HCT116 (cell line): Measurements from ENCODE around the gene SPSB1. TPM values are rescaled to one million over a fixed set of nuclear protein-coding genes. Genes with fewer than 3 reads are reported as not detected.
"Not testable (repeated sequence)": the region's sequence is repeated elsewhere in the genome, so short reads cannot be mapped to it uniquely, and the experiment has no call there.

ENCODE experiments used
- ATAC-seq: fragments of 200-7000 bp; cut with Tn5 transposase; 2 replicates; pipeline ENCODE4 v1.9.1; 2020; ENCODE audit warnings: mild to moderate bottlenecking, moderate library complexity
- BruUV-seq: library from RNA; stranded (reverse); fragments of 400-500 nt; replicated peaks from 2 replicates; lab custom pipeline; 2021; lab: Mats Ljungman, UMichigan
- CTCF ChIA-PET: fragments of 300-600 bp; sonication (Branson Sonifier 250); formaldehyde crosslinking; loops from one replicate; lab custom pipeline; 2021; ENCODE audit warnings: antibody characterized with exemption; lab: Charles Lee
- POLR2A ChIA-PET: fragments of 300-600, 350-600 bp; sonication (Branson Sonifier 250); formaldehyde crosslinking; loops from one replicate; lab custom pipeline; 2021; ENCODE audit warnings: antibody characterized with exemption; lab: Charles Lee
- RAD21 ChIA-PET, 2 experiments: fragments of 300-600 bp; sonication (Branson Sonifier 250); formaldehyde crosslinking; loops; one replicate each; lab custom pipeline; 2023; ENCODE audit warnings: low total read pairs in 2 of 2; ENCODE audit not compliant: uncharacterized antibody in 2 of 2, unreplicated experiment in 2 of 2, low non-redundant PET in 1 of 2; lab: Charles Lee
- DNase-seq: peaks from one replicate; pipeline ENCODE4 v3.0.0-alpha.2; 2010; ENCODE audit warnings: low read depth, low spot score
- H2AFZ ChIP-seq: fragments of 200-600 bp; shearing (Covaris generic), sonication (generic); 2 replicates; pipeline ENCODE4 v1.6.1; 2017; ENCODE audit warnings: low read depth, mixed run types, mixed read lengths, antibody characterized with exemption, low read length; ENCODE audit not compliant: poor library complexity, severe bottlenecking
- H3K27ac ChIP-seq: 2 replicates; pipeline ENCODE4 v1.5.1; 2012; ENCODE audit warnings: low read depth, low read length
- H3K27me3 ChIP-seq: fragments of 200-600 bp; sonication (generic); 2 replicates; pipeline ENCODE4 v1.6.1; 2016; ENCODE audit warnings: mixed run types, low read length, mixed read lengths; ENCODE audit not compliant: insufficient read depth
- H3K36me3 ChIP-seq, 2 experiments: fragments of 200-500 bp in 1 of 2; fragments of 200-600 bp in 1 of 2; sonication (Bioruptor generic) in 1 of 2; sonication (generic) in 1 of 2; 2 replicates each; pipeline versions ENCODE4 v1.5.1 to v1.6.1; 2014 to 2016; ENCODE audit warnings: low read length in 2 of 2, inconsistent platforms in 1 of 2, mixed read lengths in 1 of 2, mixed run types in 1 of 2; ENCODE audit not compliant: insufficient read depth in 2 of 2, control insufficient read depth in 1 of 2
- H3K4me1 ChIP-seq, 2 experiments: fragments of 200-600 bp in 1 of 2; sonication (generic) in 1 of 2; 2 replicates each; pipeline versions ENCODE4 v1.5.1 to v1.6.1; 2012 to 2017; ENCODE audit warnings: low read length in 2 of 2, inconsistent platforms in 1 of 2, mild to moderate bottlenecking in 1 of 2, mixed read lengths in 1 of 2, mixed run types in 1 of 2, moderate library complexity in 1 of 2; ENCODE audit not compliant: insufficient read depth in 2 of 2, control insufficient read depth in 1 of 2
- H3K4me2 ChIP-seq: fragments of 200-600 bp; sonication (generic); 2 replicates; pipeline ENCODE4 v1.6.1; 2017; ENCODE audit warnings: mixed run types, low read length, mixed read lengths
- H3K4me3 ChIP-seq, 2 experiments: fragments of 200-600 bp in 1 of 2; sonication (generic) in 1 of 2; replicated peaks in 1 of 2; 2 replicates each; pipeline ENCODE4 v1.5.1; 2011 to 2016; ENCODE audit warnings: low read length in 2 of 2, control low read depth in 1 of 2, low read depth in 1 of 2, mild to moderate bottlenecking in 1 of 2, mixed read lengths in 1 of 2, mixed run types in 1 of 2
- H3K79me2 ChIP-seq: fragments of 200-600 bp; sonication (generic); 2 replicates; pipeline ENCODE4 v1.6.1; 2017; ENCODE audit warnings: mild to moderate bottlenecking, mixed run types, low read length, moderate library complexity, mixed read lengths; ENCODE audit not compliant: insufficient read depth
- H3K9ac ChIP-seq: fragments of 200-600 bp; sonication (generic); 2 replicates; pipeline ENCODE4 v1.6.1; 2016; ENCODE audit warnings: low read length, mixed read lengths
- H3K9me2 ChIP-seq: fragments of 200-600 bp; sonication (generic), shearing (Covaris generic); 2 replicates; pipeline ENCODE4 v1.6.1; 2017; ENCODE audit warnings: mixed run types, mild to moderate bottlenecking, moderate library complexity; ENCODE audit not compliant: insufficient read depth
- H3K9me3 ChIP-seq, 2 experiments: fragments of 200-500 bp in 1 of 2; fragments of 200-600 bp in 1 of 2; sonication (Bioruptor generic) in 1 of 2; sonication (generic) in 1 of 2; 2 replicates each; pipeline ENCODE4 v1.6.1; 2014 to 2017; ENCODE audit warnings: low read length in 2 of 2, mixed read lengths in 2 of 2, inconsistent platforms in 1 of 2, low read depth in 1 of 2, mild to moderate bottlenecking in 1 of 2, mixed run types in 1 of 2, moderate library complexity in 1 of 2; ENCODE audit not compliant: control insufficient read depth in 1 of 2, insufficient read depth in 1 of 2
- H4K20me1 ChIP-seq: fragments of 200-600 bp; sonication (generic), shearing (Covaris generic); 2 replicates; pipeline ENCODE4 v1.6.1; 2017; ENCODE audit warnings: mixed run types, mild to moderate bottlenecking, moderate library complexity; ENCODE audit not compliant: insufficient read depth
- ELF1 ChIP-seq: IDR thresholded peaks from 2 replicates; pipeline ENCODE4 v1.6.1; 2012; ENCODE audit warnings: low read depth, borderline replicate concordance
- TCF7L2 ChIP-seq: IDR thresholded peaks from 2 replicates; pipeline ENCODE4 v1.7.0; 2011; ENCODE audit warnings: borderline replicate concordance, inconsistent platforms; ENCODE audit not compliant: insufficient read depth, insufficient read length; ENCODE audit errors: extremely low read depth
- intact Hi-C: fragments of 100-400 bp; cut with micrococcal nuclease; formaldehyde crosslinking; loops from 2 replicates; pipeline ENCODE4 v1.10.0; 2022
- total RNA-seq: library from RNA; stranded (reverse); gene quantifications from one replicate; pipeline ENCODE4 v1.2.1, GENCODE V29; 2021; ENCODE audit not compliant: unreplicated experiment

Gene SPSB1
- total RNA-seq, 1 experiment from 2014 or later: 10.8 TPM

GRCh38 chr1:9384751-9385245 is 92.1 kb downstream of the SPSB1 start:
- ATAC-seq: no peak
- Histone ChIP-seq H3K27me3 (no peaks in the 10 kb centered on the region), H3K79me2 (no peaks in the 10 kb centered on the region), H3K9ac (no peak overlapping the region), H2AFZ (no peak overlapping the region), H3K4me1 (peaks cover 14 to 29% of the 10 kb centered on the region in 2 experiments), H3K36me3 (no peaks in the 10 kb centered on the region), H3K9me2 (no peaks in the 10 kb centered on the region), H3K4me3 (no peak overlapping the region), H3K4me2 (no peak overlapping the region), H4K20me1 (no peaks in the 10 kb centered on the region), H3K9me3 (no peaks in the 10 kb centered on the region), H3K27ac (no peak overlapping the region)
- DNase-seq: no peak
- CTCF ChIA-PET: no interaction called here
- RAD21 ChIA-PET: no interaction called here
- no TSS peak for BruUV-seq
- TF ChIP-seq ELF1 (no peak), TCF7L2 (no peak)
- intact Hi-C loops: no loop called here
- POLR2A ChIA-PET: no interaction called here

- H2AFZ ChIP-seq, ATAC-seq, H3K9me2 ChIP-seq, intact Hi-C loops, H3K79me2 ChIP-seq, H3K36me3 ChIP-seq, CTCF ChIA-PET, RAD21 ChIA-PET, H3K4me2 ChIP-seq, H4K20me1 ChIP-seq, H3K27ac ChIP-seq, DNase-seq, H3K4me3 ChIP-seq, H3K9me3 ChIP-seq, H3K27me3 ChIP-seq, POLR2A ChIA-PET, BruUV-seq, H3K9ac ChIP-seq: not testable (repeated sequence)
- peaks cover 17 to 35% of the 10 kb centered on the region in 2 experiments for H3K4me1 ChIP-seq
These were observed 92.7 kb downstream of the SPSB1 start for GRCh38 chr1:9385392-9385791.
